H9 (cell line): ENCODE data around the gene UVRAG. TPM values are rescaled to one million over a fixed set of nuclear protein-coding genes. Genes with fewer than 3 reads are reported as not detected.

Experiments used
- DNase-seq: peaks from one replicate; pipeline ENCODE4 v3.0.0-alpha.2; 2017
- H2AFZ ChIP-seq: one replicate; pipeline ENCODE4 v1.6.1; 2013; ENCODE audit warnings: mild to moderate bottlenecking, low read length, control low read depth, moderate library complexity
- H2AK5ac ChIP-seq: 2 replicates; pipeline ENCODE4 v1.6.1; 2013; ENCODE audit warnings: low read length, control low read depth, mixed read lengths; ENCODE audit not compliant: insufficient read length
- H2BK120ac ChIP-seq: one replicate; pipeline ENCODE4 v1.6.1; 2013; ENCODE audit warnings: low read depth, mild to moderate bottlenecking, low read length, control low read depth, inconsistent platforms; ENCODE audit not compliant: poor library complexity, severe bottlenecking
- H2BK12ac ChIP-seq: 2 replicates; pipeline ENCODE4 v1.6.1; 2013; ENCODE audit warnings: low read length, control low read depth, mixed read lengths, low read depth; ENCODE audit not compliant: insufficient read length
- H2BK15ac ChIP-seq: 2 replicates; pipeline ENCODE4 v1.6.1; 2013; ENCODE audit warnings: low read depth, low read length, control low read depth
- H2BK20ac ChIP-seq: one replicate; pipeline ENCODE4 v1.6.1; 2013; ENCODE audit warnings: low read depth, mild to moderate bottlenecking, low read length, control low read depth, inconsistent platforms; ENCODE audit not compliant: poor library complexity, severe bottlenecking
- H2BK5ac ChIP-seq: 2 replicates; pipeline ENCODE4 v1.6.1; 2013; ENCODE audit warnings: low read length, control low read depth, mixed read lengths; ENCODE audit not compliant: insufficient read length
- H3K14ac ChIP-seq: 2 replicates; pipeline ENCODE4 v1.6.1; 2013; ENCODE audit warnings: low read length, control low read depth; ENCODE audit not compliant: insufficient read depth
- H3K18ac ChIP-seq: 2 replicates; pipeline ENCODE4 v1.6.1; 2013; ENCODE audit warnings: low read depth, mild to moderate bottlenecking, mixed read lengths, low read length, control low read depth; ENCODE audit not compliant: insufficient read length
- H3K23ac ChIP-seq: 2 replicates; pipeline ENCODE4 v1.6.1; 2013; ENCODE audit warnings: low read length, control low read depth, mixed read lengths, low read depth; ENCODE audit not compliant: insufficient read length
- H3K23me2 ChIP-seq: 2 replicates; pipeline ENCODE4 v1.6.1; 2013; ENCODE audit warnings: low read depth, mild to moderate bottlenecking, mixed read lengths, low read length, control low read depth; ENCODE audit not compliant: insufficient read length, poor library complexity, severe bottlenecking
- H3K27ac ChIP-seq: 2 replicates; pipeline ENCODE4 v1.5.1; 2013; ENCODE audit warnings: low read length, control low read depth, mixed read lengths, low read depth; ENCODE audit not compliant: insufficient read length
- H3K27me3 ChIP-seq: 2 replicates; pipeline ENCODE4 v1.6.1; 2013; ENCODE audit warnings: low read length, control low read depth, inconsistent platforms; ENCODE audit not compliant: insufficient read depth
- H3K4ac ChIP-seq: 2 replicates; pipeline ENCODE4 v1.6.1; 2013; ENCODE audit warnings: low read depth, mild to moderate bottlenecking, control low read depth, inconsistent platforms, low read length, moderate library complexity
- H3K4me1 ChIP-seq: 2 replicates; pipeline ENCODE4 v1.6.1; 2013; ENCODE audit warnings: low read length, control low read depth, inconsistent platforms; ENCODE audit not compliant: insufficient read depth
- H3K4me2 ChIP-seq: 2 replicates; pipeline ENCODE4 v1.6.1; 2013; ENCODE audit warnings: low read length, control low read depth, mixed read lengths; ENCODE audit not compliant: insufficient read length, insufficient read depth
- H3K56ac ChIP-seq: 2 replicates; pipeline ENCODE4 v1.6.1; 2013; ENCODE audit warnings: low read depth, mild to moderate bottlenecking, mixed read lengths, low read length, control low read depth; ENCODE audit not compliant: insufficient read length
- H3K79me1 ChIP-seq: 2 replicates; pipeline ENCODE4 v1.6.1; 2013; ENCODE audit warnings: low read depth, mild to moderate bottlenecking, moderate library complexity, low read length, control low read depth, inconsistent platforms; ENCODE audit not compliant: insufficient read depth, poor library complexity, severe bottlenecking
- H3K79me2 ChIP-seq: 2 replicates; pipeline ENCODE4 v1.6.1; 2013; ENCODE audit warnings: low read length, control low read depth, inconsistent platforms; ENCODE audit not compliant: insufficient read depth
- H3K9ac ChIP-seq: 2 replicates; pipeline ENCODE4 v1.6.1; 2013; ENCODE audit warnings: low read length, control low read depth, mixed read lengths; ENCODE audit not compliant: insufficient read length; ENCODE audit errors: extremely low read depth
- H3K9me3 ChIP-seq: one replicate; pipeline ENCODE4 v1.6.1; 2013; ENCODE audit warnings: low read depth, low read length, inconsistent platforms; ENCODE audit not compliant: control insufficient read depth
- H3T11ph ChIP-seq: one replicate; pipeline ENCODE4 v1.6.1; 2013; ENCODE audit warnings: mild to moderate bottlenecking, low read length, control low read depth, inconsistent platforms
- H4K20me1 ChIP-seq: one replicate; pipeline ENCODE4 v1.6.1; 2013; ENCODE audit not compliant: control insufficient read depth, insufficient read length, insufficient read depth
- H4K5ac ChIP-seq: 2 replicates; pipeline ENCODE4 v1.6.1; 2013; ENCODE audit warnings: low read depth, mild to moderate bottlenecking, mixed read lengths, low read length, control low read depth; ENCODE audit not compliant: insufficient read length
- H4K8ac ChIP-seq: replicated peaks from 2 replicates; pipeline ENCODE4 v1.6.1; 2013; ENCODE audit warnings: low read length, control low read depth, mixed read lengths, low read depth; ENCODE audit not compliant: insufficient read length
- H4K91ac ChIP-seq: 2 replicates; pipeline ENCODE4 v1.6.1; 2013; ENCODE audit warnings: low read depth, mild to moderate bottlenecking, moderate library complexity, mixed read lengths, low read length, control low read depth; ENCODE audit not compliant: insufficient read length
- H3K27ac Mint-ChIP-seq, 3 experiments: 2 replicates in 2 of 3; 3 replicates in 1 of 3; pipeline ENCODE4 v1.8.0; 2020 to 2021; ENCODE audit warnings: mixed read lengths in 3 of 3, mild to moderate bottlenecking in 1 of 3, moderate library complexity in 1 of 3
- H3K27me3 Mint-ChIP-seq: 2 replicates; pipeline ENCODE4 v1.8.0; 2021; ENCODE audit warnings: low read depth, mild to moderate bottlenecking, moderate library complexity, mixed read lengths
- H3K36me3 Mint-ChIP-seq, 3 experiments: 2 replicates in 2 of 3; 3 replicates in 1 of 3; pipeline ENCODE4 v1.8.0; 2020 to 2021; ENCODE audit warnings: low read depth in 3 of 3, mixed read lengths in 3 of 3; ENCODE audit not compliant: insufficient read depth in 1 of 3
- H3K4me1 Mint-ChIP-seq, 2 experiments: 2 replicates each; pipeline ENCODE4 v1.8.0; 2020; ENCODE audit warnings: mixed read lengths in 2 of 2
- H3K4me3 Mint-ChIP-seq, 2 experiments: 2 replicates in 1 of 2; 3 replicates in 1 of 2; pipeline ENCODE4 v1.8.0; 2020 to 2021; ENCODE audit warnings: mild to moderate bottlenecking in 2 of 2, mixed read lengths in 2 of 2, moderate library complexity in 1 of 2
- H3K9me3 Mint-ChIP-seq, 2 experiments: 2 replicates in 1 of 2; 3 replicates in 1 of 2; pipeline ENCODE4 v1.8.0; 2020; ENCODE audit warnings: mild to moderate bottlenecking in 2 of 2, mixed read lengths in 2 of 2, moderate library complexity in 1 of 2
- CTCF ChIP-seq: fragments of 200-600 bp; sonication (generic); conservative IDR thresholded peaks from 3 replicates; pipeline ENCODE4 v1.8.0; 2021; ENCODE audit warnings: antibody characterized with exemption, mild to moderate bottlenecking
- WGBS: extraction: QIAGEN DNeasy Blood & Tissue Kit; methylation state at CpG from one replicate; pipeline ENCODE4 v1.1.7; 2013; ENCODE audit warnings: missing lambda C conversion rate, low lambda C conversion rate, mixed read lengths; ENCODE audit not compliant: insufficient read length; ENCODE audit errors: extremely low coverage; 5-methylcytosine and 5-hydroxymethylcytosine counted together
- total RNA-seq: library from RNA; stranded (reverse); gene quantifications from 2 replicates; pipeline ENCODE4 v1.2.1, GENCODE V29; 2021

Gene UVRAG
- total RNA-seq, 1 experiment from 2014 or later = 18.5 TPM

DNA sequence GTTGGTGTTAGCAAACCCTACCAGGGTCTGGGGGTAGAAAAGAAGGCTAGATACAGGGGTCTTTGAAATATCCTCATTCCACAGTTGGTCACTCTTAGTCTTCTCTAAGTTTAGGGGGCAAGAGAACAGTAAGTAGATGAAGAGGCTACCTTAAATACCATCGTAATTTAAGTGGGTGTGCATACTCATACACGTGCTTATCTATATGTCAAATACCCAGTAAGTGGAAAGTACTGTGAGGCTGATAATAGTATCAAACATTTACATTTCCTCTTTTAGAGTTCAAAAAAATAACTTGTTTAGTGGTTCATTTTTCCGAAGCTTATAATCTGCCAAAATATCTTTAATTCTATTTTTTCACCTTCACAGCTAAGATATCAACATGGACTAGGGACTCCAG lies 300.5 kb downstream of the UVRAG start:
- no peak overlapping the region for H3K14ac ChIP-seq
- H2BK120ac ChIP-seq = no peak overlapping the region
- TF ChIP-seq CTCF = no peak
- no peak overlapping the region for H2AFZ ChIP-seq
- Mint-ChIP-seq H3K36me3 (peaks cover 0 to 10% (median 0%) of the 10 kb centered on the region in 3 experiments; a peak in 2 of 7 replicates), H3K9me3 (no peaks in the 10 kb centered on the region), H3K27me3 (no peaks in the 10 kb centered on the region), H3K4me3 (no peak overlapping the region), H3K27ac (no peak overlapping the region), H3K4me1 (no peaks in the 10 kb centered on the region; a peak in 2 of 4 replicates)
- H2BK15ac ChIP-seq = no peak overlapping the region
- no peaks in the 10 kb centered on the region for H3K9me3 ChIP-seq
- H3K4me2 ChIP-seq = no peak overlapping the region
- H3K4me1 ChIP-seq = peaks cover 9% of the 10 kb centered on the region; the same call in 1 of the 2 replicates
- no peak overlapping the region for H2BK20ac ChIP-seq
- H2BK5ac ChIP-seq = no peak overlapping the region
- no peak overlapping the region for H3K23ac ChIP-seq
- H4K8ac ChIP-seq = no peak overlapping the region
- no peak overlapping the region for H2AK5ac ChIP-seq
- H4K91ac ChIP-seq = no peak overlapping the region
- H3K18ac ChIP-seq = no peak overlapping the region
- no peak overlapping the region for H3K9ac ChIP-seq
- no peak overlapping the region for H3K27ac ChIP-seq
- H2BK12ac ChIP-seq = no peak overlapping the region
- no peak for DNase-seq
- no peaks in the 10 kb centered on the region for H3K27me3 ChIP-seq
- H3K4ac ChIP-seq = no peak overlapping the region
- no peak overlapping the region for H3K56ac ChIP-seq
- no peaks in the 10 kb centered on the region for H4K20me1 ChIP-seq
- no CpG with 5 or more reads among the region's 3 CpGs for WGBS
- no peaks in the 10 kb centered on the region for H3K79me2 ChIP-seq
- H3K23me2 ChIP-seq = no peaks in the 10 kb centered on the region
- H3T11ph ChIP-seq = no peak overlapping the region
- no peak overlapping the region for H4K5ac ChIP-seq
- no peaks in the 10 kb centered on the region for H3K79me1 ChIP-seq
